HuH-7.5 (cell line): ENCODE results near the gene PKP2.
"Not testable (repeated sequence)": the region's sequence is repeated elsewhere in the genome, so short reads cannot be mapped to it uniquely, and the experiment has no call there.

ENCODE experiments used
- DNase-seq: peaks from one replicate; pipeline ENCODE4 v3.0.0; 2011; ENCODE audit warnings: low spot score

The PKP2 gene

DNA sequence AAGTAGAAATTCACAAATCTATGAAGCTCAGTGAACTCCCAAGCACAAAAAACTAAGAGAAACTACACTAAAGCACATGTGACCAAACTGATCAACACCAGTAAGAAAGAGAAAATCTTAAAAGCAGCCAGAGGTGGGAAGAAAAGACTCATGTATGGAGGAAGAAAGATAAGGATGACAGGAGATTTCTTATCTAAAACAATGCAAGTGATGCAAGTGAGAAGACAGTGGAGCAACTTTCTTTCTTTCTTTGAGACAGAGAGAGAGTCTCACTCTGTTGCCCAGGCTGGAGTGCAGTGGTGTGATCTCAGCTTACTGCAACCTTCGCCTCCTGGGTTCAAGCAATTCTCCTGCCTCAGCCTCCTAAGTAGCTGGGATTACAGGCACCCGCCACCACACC, 34.9 kb downstream of the PKP2 start:
- not testable (repeated sequence) for DNase-seq

GRCh38 chr12:32860192-32860591, 36.4 kb downstream of the PKP2 start:
- DNase-seq = no peak

DNA sequence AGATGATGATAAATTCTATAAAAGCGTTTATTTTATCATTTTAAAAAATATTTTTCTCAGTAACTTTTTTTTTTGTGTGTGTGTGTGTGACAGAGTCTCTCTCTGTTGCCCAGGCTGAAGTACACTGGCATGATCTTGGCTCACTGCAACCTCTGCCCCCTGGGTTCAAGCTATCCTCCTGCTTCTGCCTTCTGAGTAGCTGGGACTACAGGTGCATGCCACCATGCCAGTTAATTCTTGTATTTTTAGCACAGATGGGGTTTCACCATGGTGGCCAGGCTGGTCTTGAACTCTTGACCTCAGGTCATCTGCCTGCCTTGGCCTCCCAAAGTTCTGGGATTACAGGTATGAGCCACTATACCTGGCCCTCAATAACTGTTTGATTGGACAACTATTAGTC, 37.2 kb downstream of the PKP2 start:
- DNase-seq = no peak

- DNase-seq = no peak
Observed at GRCh38 chr12:32854716-32855115, 41.9 kb downstream of the PKP2 start.

GRCh38 chr12:32854097-32854496, 42.5 kb downstream of the PKP2 start:
- DNase-seq = no peak

DNA sequence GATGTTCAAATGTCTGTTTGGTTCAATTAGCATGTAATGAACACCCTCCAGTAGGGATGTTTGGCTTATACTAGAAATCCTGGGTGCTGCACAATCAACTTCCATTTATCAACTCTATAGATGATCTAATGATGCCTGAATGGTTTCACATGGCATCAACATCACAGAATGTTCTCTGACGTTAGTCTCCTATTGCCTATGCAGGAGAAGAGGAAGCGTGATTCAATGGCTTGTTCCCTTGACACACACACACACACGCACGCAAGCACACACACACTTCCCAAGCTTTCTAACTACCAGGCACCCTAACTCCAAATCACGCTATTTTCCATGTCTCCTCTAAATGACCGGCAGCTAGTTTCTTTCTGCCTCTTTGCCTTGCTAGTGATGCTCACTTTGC, 49.3 kb downstream of the PKP2 start:
- no peak for DNase-seq

GRCh38 chr12:32846053-32846452, 50.5 kb downstream of the PKP2 start:
- DNase-seq = no peak

DNA sequence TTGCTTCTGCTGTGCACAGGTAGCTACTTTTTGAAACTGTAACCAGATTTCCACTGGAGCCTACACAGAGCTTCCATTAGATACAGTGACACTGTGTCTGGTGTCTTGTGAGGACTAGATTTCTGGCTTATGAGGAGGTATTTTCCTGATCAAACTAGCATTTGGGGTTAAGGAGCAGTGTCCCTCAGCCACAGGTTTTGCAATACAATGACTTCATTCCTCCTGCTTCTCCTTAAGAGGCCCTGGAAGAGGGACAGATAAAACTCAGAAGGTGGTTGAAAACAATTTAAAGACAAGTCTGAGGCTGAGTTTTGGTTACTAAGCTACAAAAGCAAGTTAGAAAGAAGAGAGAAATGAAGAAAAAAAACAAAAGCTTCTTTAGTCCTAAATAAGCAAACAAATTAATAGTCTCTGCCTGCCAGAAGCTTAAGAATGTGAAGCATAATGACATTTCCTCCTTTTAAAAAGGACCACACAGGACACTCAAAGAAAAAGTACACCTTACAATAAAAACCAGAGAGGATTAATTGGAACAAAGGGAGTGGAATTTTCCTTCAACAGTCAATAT, 53.0 kb downstream of the PKP2 start:
- DNase-seq = no peak

DNA sequence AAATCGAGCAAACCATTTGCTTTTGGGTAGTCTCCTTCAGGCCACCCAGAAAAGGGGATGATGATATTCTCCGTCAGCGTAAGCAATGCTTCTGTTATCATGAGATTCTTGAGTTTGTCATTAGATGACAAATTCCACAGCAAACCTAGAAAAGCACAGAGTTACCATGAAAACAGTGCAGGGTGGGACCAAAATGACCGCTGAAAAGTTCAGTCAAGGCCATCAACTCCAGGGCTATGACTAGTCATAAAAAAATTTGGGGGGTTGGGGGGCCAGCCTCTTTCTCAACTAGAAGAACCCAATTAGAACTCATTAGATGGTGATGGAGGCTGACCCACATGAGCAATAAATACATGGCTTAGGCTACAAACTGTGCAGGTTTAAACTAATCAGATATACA, 55.5 kb downstream of the PKP2 start:
- no peak for DNase-seq

- DNase-seq = no peak
Observed at GRCh38 chr12:32839828-32840227, 56.7 kb downstream of the PKP2 start.

- DNase-seq = no peak
Observed at GRCh38 chr12:32837974-32838373, 58.6 kb downstream of the PKP2 start.

- DNase-seq = no peak
Observed at GRCh38 chr12:32836710-32837109, 59.9 kb downstream of the PKP2 start.

DNA sequence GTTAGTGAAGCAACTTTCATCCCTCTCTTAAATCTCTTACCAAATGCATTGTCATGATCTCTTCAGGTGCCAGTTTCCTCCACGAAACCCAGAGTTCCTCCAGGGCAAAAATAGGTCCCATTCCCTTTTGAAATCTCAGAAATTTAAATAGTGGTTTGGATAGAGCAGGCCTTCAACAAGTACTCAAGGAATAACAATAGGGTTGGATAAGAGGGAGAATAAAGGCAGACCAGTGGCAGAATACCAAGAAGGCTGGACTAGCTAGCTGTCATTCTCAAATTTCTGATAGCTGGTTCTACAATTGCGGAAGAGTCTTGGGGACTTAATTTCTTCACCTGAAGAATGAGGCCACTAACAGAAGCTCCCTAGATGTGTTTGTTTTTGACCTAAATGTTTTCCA, 62.5 kb downstream of the PKP2 start:
- no peak for DNase-seq

- no peak for DNase-seq
Observed at GRCh38 chr12:32828552-32828951, 68.0 kb downstream of the PKP2 start.

DNA sequence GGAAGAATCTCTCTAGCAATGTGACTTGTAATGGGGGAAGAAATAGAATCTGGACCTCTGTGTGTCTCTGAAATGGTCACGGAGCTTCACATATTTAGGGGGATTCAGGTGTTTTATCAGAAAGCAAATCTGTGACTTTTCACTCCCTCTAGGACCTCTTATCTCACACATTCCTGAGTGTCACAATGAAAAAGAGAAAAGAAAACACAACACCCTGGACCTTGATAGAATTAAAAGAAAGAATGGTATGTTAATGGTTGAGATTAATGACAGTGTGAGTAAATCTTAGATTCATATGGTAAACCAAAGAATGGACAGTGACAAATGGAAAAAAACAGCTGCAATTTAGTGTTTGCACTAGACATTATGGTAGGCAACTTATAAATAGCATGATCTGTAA, 68.5 kb downstream of the PKP2 start:
- no peak for DNase-seq

- DNase-seq = no peak
Observed at GRCh38 chr12:32826807-32827412, 69.7 kb downstream of the PKP2 start.

DNA sequence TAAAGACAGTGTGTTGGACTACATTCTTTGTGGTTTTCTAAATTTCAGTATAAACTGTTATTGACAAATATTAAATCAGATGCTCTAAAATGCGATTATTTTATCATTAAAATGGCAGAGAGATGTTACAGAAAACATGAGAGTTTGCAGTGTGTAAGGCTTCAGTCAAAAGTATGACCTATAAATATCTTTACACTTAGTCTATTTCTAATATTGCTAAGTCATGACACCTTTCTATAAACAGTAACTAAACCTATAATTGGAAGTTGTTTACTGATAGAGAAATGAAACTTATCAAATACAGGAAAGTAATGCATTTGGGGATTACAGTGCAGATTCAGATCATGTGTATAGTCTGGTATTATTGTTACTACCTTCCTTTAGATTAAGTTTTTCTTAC, 72.0 kb downstream of the PKP2 start:
- no peak for DNase-seq

DNA sequence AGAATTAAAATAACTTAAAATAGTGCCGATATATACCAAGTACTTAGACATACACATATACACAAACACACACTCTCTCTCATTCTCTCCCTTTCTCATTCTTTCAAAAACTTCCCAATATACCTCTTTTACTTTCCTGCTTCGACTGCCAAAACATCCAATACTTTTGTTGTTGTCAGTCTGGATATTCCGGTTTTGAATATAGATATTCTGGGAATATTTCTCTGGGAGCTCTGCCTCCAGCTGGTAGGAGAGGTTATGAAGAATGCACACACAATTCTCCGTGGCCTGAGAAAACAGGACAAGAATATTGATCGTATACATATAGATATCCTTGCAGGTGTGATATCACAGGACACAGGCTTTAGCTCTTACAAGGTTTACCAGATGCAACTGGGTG, 74.2 kb downstream of the PKP2 start:
- DNase-seq = no peak

- DNase-seq = no peak
Observed at GRCh38 chr12:32821710-32822109, 74.9 kb downstream of the PKP2 start.

GRCh38 chr12:32821293-32821692, 75.3 kb downstream of the PKP2 start:
- no peak for DNase-seq

GRCh38 chr12:32820376-32820931, 76.1 kb downstream of the PKP2 start:
- DNase-seq = no peak

DNA sequence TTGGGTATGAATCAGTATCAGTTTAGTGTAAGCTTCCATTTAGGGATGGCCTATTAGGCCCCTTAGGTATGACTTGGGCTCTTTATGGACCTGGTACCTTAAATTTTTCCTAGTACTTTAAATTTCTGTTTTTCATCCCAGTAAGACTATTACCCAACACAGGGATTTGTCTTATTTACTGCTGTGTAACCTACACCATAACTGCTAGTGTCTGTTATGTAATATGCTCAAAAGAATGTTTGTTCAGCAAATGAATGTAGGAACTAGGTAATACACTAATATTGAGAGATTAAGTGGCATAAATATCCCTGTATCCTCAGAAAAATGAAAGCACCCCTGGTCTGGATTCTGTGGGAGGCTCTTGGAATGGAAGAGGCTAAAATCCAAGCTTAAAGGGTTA, 77.2 kb downstream of the PKP2 start:
- no peak for DNase-seq

DNA sequence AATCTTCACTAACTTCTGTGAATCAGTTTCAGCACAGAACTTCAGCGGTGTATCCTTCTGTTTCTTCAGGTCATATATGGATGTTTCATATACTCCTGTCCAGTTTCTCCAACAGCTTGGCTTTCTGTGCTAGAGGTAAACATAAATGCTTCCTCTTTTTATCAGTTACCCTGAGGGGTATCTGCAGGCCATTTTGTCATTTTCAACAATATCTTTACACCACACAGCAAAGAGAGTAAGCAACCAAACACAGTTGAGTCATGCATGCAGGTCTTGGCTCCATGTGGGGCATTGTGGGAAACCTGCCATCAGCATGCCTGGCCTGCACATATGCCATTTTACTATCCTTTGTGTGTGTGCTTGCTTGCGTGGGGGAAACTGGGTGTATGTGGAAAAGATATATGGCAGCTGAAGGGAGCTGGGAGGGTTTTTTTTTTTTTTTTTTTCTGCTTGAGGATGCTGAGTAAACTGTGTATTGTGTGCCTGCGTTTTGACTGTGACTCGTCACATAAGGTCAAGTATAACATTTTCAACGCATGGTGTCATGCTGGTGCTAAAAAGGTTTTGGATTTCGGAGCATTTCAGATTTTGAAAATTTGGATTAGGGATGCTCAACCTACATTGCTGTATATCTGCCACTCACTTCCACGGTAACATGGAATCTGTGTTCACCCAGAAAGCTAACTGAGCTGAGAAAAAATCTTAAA, 84.7 kb downstream of the PKP2 start:
- no peak for DNase-seq

- no peak for DNase-seq
Observed at GRCh38 chr12:32809846-32810245, 86.7 kb downstream of the PKP2 start.
